ENCODE data around the gene UBXN11. TPM values are rescaled to one million over a fixed set of nuclear protein-coding genes. Genes with fewer than 3 reads are reported as not detected.
A peak's percentile ranks its signal among the peaks of the same experiment; 100 is the strongest.

The UBXN11 gene, protein sequence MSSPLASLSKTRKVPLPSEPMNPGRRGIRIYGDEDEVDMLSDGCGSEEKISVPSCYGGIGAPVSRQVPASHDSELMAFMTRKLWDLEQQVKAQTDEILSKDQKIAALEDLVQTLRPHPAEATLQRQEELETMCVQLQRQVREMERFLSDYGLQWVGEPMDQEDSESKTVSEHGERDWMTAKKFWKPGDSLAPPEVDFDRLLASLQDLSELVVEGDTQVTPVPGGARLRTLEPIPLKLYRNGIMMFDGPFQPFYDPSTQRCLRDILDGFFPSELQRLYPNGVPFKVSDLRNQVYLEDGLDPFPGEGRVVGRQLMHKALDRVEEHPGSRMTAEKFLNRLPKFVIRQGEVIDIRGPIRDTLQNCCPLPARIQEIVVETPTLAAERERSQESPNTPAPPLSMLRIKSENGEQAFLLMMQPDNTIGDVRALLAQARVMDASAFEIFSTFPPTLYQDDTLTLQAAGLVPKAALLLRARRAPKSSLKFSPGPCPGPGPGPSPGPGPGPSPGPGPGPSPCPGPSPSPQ
- total RNA-seq, result 10 to 100 TPM in 6 of 8 experiments, 1 to 10 TPM in 2; 5.0 to 28.2 (median 13.7) TPM

DNA sequence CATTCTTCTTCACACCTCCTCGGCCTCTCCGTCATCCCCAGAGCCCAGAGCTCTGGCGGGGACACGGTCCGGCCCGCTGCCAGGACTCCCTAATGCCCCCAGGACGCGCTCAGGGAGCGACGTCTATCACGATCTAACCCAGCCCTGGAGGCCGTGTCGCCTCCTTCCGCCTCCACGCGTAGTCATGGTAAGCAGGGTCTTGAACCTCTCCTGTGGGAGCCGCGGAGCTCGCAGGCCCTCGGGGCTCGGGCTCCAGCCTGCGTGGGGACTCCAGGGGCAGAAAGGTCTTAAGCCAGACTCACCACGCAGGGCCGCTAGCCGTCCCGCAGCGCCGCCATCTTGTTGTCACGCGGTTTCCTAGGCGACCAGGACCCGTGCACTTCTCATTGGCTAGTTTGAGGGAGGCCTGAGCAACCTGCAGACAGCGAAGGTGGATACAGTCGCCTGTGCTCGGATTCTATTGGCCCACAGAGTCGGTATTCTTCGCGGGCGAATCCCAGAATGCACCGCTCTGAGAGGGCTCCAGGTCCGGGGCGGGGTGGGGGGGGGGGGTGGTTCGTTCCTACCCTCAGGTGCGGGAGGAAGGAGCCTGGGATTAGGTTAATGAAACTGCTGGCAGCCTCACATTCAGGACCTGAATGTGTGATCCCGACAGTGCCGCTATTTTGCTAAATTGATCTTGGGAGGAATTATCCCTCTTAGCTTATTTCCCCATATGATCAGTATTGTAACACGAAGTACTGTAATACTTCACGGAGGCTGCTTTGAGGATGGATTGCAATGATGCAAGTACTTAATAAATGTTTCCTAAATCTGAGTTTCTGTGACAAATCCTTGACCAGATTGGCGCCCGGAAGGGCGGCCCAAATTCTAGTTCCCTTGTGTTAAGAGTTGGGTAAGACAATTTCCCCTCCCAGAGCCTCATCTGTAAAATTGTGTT is at the start of gene UBXN11:
TSS of gene UBXN11 (minus strand) at position 347 of the 940 bp plus-strand sequence. CDS start 3,753 bp downstream, outside the sequence.
- Histone ChIP-seq H3K4me3 (peak within 1 kb of the TSS; percentile 65 to 85 (median 73)), H3K27ac (peak within 1 kb of the TSS in 1 of 2 donors; percentile 13), H3K4me1 (replicated peaks in 1 of 2) (peaks cover 7 to 9% of the 10 kb centered on the region in 2 donors)
- in situ Hi-C loops (cut with MboI; ENCODE audit: low pct_unique_long_range_greater_than_20kb in 2 of 9, low sequenced_read_pairs in 9 of 9, unreplicated experiment in 9 of 9), result no loop called here
- peak; percentile 92 to 100 (median 100) for ATAC-seq (replicated peaks in 6 of 8)
- WGBS, 10 experiments, result 0 to 9% (median 7%) methylated on average over 3 to 28 of the region's 51 CpGs; no CpG with 5 or more reads in 3 of the 10 experiments

GRCh38 chr1:26356106-26356505 is 49.7 kb upstream of the UBXN11 start:
- H3K27ac ChIP-seq, result no peak overlapping the region
- 58 to 100% (median 83%) methylated on average over 1 to 5 of the region's 5 CpGs; no CpG with 5 or more reads in 4 of the 10 experiments for WGBS, 10 experiments
- no peak for ATAC-seq (replicated peaks in 6 of 8)
- peaks cover 23 to 29% of the 10 kb centered on the region in 2 donors for H3K4me1 ChIP-seq (replicated peaks in 1 of 2)
- no peak overlapping the region for H3K4me3 ChIP-seq
- in situ Hi-C loops (cut with MboI; ENCODE audit: low pct_unique_long_range_greater_than_20kb in 2 of 9, low sequenced_read_pairs in 9 of 9, unreplicated experiment in 9 of 9), result no loop called here

DNA sequence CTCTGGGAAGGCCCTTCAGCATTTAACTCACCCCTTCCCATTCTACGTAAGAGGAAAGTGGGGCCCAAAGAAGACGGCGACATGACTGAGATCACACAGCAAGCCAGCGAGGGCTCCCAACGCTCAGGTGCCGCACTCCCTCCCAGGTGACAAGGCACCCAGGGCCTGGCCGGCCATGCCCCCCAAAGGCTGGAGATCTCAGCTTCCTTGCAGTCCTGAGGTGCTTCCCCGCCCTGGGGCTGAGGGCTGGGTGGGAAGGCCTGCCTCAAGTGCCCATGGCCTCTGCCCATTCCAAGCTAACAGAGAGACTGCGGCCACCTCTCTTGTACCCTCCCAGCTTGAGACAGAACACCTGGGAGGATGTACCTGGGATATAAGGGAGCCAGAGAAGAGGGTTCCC is 48.5 kb upstream of the UBXN11 start:
- H3K4me1 ChIP-seq (replicated peaks in 1 of 2), result peaks cover 22 to 31% of the 10 kb centered on the region in 2 donors
- in situ Hi-C loops (cut with MboI; ENCODE audit: low pct_unique_long_range_greater_than_20kb in 2 of 9, low sequenced_read_pairs in 9 of 9, unreplicated experiment in 9 of 9), result no loop called here
- no peak overlapping the region for H3K27ac ChIP-seq
- no peak overlapping the region for H3K4me3 ChIP-seq
- no peak for ATAC-seq (replicated peaks in 6 of 8)
- 82 to 97% (median 90%) methylated on average over 3 to 8 of the region's 9 CpGs; no CpG with 5 or more reads in 6 of the 10 experiments for WGBS, 10 experiments

- peak in 4 of 8 experiments; percentile 5 to 23 (median 11) for ATAC-seq (replicated peaks in 6 of 8)
- H3K27ac ChIP-seq, result no peak within 1 kb of the TSS
- H3K4me1 ChIP-seq (replicated peaks in 1 of 2), result peaks cover 20 to 29% of the 10 kb centered on the region in 2 donors
- 44 to 91% (median 80%) methylated on average over 1 to 7 of the region's 21 CpGs; no CpG with 5 or more reads in 6 of the 10 experiments for WGBS, 10 experiments
- in situ Hi-C loops (cut with MboI; ENCODE audit: low pct_unique_long_range_greater_than_20kb in 2 of 9, low sequenced_read_pairs in 9 of 9, unreplicated experiment in 9 of 9), result no loop called here
- H3K4me3 ChIP-seq, result no peak within 1 kb of the TSS
Observed at GRCh38 chr1:26353976-26354820, 47.8 kb upstream of the UBXN11 start, which contains the start of gene CRYBG2. Gene CRYBG2, minus strand, starts transcription at chr1:26354130. Its CDS starts 7,473 bp downstream, at chr1:26346657.

- in situ Hi-C loops (cut with MboI; ENCODE audit: low pct_unique_long_range_greater_than_20kb in 2 of 9, low sequenced_read_pairs in 9 of 9, unreplicated experiment in 9 of 9), result no loop called here
- no peak overlapping the region for H3K27ac ChIP-seq
- no peak for ATAC-seq (replicated peaks in 6 of 8)
- peaks cover 20 to 29% of the 10 kb centered on the region in 2 donors for H3K4me1 ChIP-seq (replicated peaks in 1 of 2)
- 50 to 93% (median 92%) methylated on average over 2 to 3 of the region's 4 CpGs; no CpG with 5 or more reads in 5 of the 10 experiments for WGBS, 10 experiments
- no peak overlapping the region for H3K4me3 ChIP-seq
Observed at GRCh38 chr1:26353210-26353859, 46.9 kb upstream of the UBXN11 start.

GRCh38 chr1:26352338-26352679 is 45.9 kb upstream of the UBXN11 start:
- ATAC-seq (replicated peaks in 6 of 8), result peak in 4 of 8 experiments; percentile 7 to 10 (median 8)
- in situ Hi-C loops (cut with MboI; ENCODE audit: low pct_unique_long_range_greater_than_20kb in 2 of 9, low sequenced_read_pairs in 9 of 9, unreplicated experiment in 9 of 9), result no loop called here
- H3K4me1 ChIP-seq (replicated peaks in 1 of 2), result peaks cover 20 to 29% of the 10 kb centered on the region in 2 donors
- WGBS, 10 experiments, result 47 to 82% (median 60%) methylated on average over 3 to 5 of the region's 5 CpGs; no CpG with 5 or more reads in 3 of the 10 experiments
- H3K4me3 ChIP-seq, result no peak overlapping the region
- H3K27ac ChIP-seq, result peak overlapping the region in 1 of 2 donors; percentile 4

DNA sequence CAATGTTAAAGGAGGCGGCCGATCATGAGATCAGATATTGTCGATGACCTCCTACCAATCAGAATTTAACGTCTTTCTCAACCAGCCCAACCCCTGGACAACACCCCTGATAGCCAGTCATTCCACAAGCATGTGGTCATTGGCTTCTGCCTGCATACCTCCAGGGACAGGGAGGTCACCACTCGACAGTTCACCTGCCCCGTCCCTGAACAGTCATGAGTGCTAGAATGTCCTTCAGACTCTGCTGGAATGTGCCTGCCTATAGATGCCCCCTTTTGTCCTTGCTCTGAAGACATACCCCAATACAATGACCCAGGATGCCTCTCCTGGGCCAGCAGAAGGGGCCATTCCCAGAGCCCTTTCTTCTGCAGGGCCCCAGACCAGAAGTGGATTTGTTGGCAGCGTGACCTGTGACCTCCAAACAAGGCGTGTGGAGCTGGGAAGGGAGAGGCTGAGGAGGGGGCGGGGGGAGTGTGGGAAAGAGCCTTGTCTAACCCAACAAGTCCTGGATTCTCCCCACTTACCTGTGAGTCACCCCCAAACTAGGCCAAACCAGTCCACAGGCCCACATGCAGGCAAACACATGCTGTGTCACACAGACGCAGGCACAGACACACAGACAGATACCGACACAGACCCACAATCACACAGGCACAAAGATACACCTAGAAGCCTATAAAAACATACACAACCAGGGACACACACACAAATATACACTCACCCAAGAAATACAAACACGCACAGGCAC is 45.3 kb upstream of the UBXN11 start:
- peak in 7 of 8 experiments; percentile 13 to 71 (median 62) for ATAC-seq (replicated peaks in 6 of 8)
- no peak overlapping the region for H3K4me3 ChIP-seq
- H3K27ac ChIP-seq, result peak overlapping the region in 1 of 2 donors; percentile 4
- H3K4me1 ChIP-seq (replicated peaks in 1 of 2), result peaks cover 20 to 29% of the 10 kb centered on the region in 2 donors
- in situ Hi-C loops (cut with MboI; ENCODE audit: low pct_unique_long_range_greater_than_20kb in 2 of 9, low sequenced_read_pairs in 9 of 9, unreplicated experiment in 9 of 9), result no loop called here
- 29 to 87% (median 67%) methylated on average over 1 to 10 of the region's 12 CpGs for WGBS, 10 experiments

GRCh38 chr1:26350701-26351589 is 44.5 kb upstream of the UBXN11 start:
- in situ Hi-C loops (cut with MboI; ENCODE audit: low pct_unique_long_range_greater_than_20kb in 2 of 9, low sequenced_read_pairs in 9 of 9, unreplicated experiment in 9 of 9), result no loop called here
- 0 to 90% (median 73%) methylated on average over 1 to 8 of the region's 9 CpGs; no CpG with 5 or more reads in 5 of the 10 experiments for WGBS, 10 experiments
- Histone ChIP-seq H3K4me3 (no peak overlapping the region), H3K27ac (no peak overlapping the region), H3K4me1 (replicated peaks in 1 of 2) (peaks cover 20 to 29% of the 10 kb centered on the region in 2 donors)
- no peak for ATAC-seq (replicated peaks in 6 of 8)

- Histone ChIP-seq H3K4me3 (no peak overlapping the region), H3K27ac (no peak overlapping the region), H3K4me1 (replicated peaks in 1 of 2) (peaks cover 13 to 23% of the 10 kb centered on the region in 2 donors)
- in situ Hi-C loops (cut with MboI; ENCODE audit: low pct_unique_long_range_greater_than_20kb in 2 of 9, low sequenced_read_pairs in 9 of 9, unreplicated experiment in 9 of 9), result no loop called here
- WGBS, 10 experiments, result 0 to 100% (median 67%) methylated on average over 1 to 2 of the region's 2 CpGs; no CpG with 5 or more reads in 3 of the 10 experiments
- ATAC-seq (replicated peaks in 6 of 8), result no peak
Observed at GRCh38 chr1:26350343-26350700, 43.9 kb upstream of the UBXN11 start.

DNA sequence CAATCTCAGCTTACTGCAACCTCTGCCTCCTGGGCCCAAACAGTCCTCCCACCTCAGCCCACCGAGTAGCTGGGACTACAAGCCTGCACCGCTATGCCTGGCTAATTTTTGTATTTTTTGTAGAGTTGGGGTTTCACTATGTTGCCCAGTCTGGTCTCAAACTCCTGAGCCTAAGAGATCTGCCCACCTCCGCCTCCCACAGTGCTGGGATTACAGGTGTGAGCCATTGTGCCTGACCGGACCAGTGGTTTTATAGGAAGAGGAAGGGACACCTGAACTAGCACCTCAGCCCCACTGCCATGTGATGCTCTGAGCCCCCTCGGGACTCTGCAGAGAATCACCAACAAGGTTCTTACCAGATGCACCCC is 43.4 kb upstream of the UBXN11 start:
- Histone ChIP-seq H3K4me3 (no peak overlapping the region), H3K27ac (no peak overlapping the region), H3K4me1 (replicated peaks in 1 of 2) (peaks cover 12 to 22% of the 10 kb centered on the region in 2 donors)
- 35 to 100% (median 94%) methylated on average over 1 to 5 of the region's 5 CpGs; no CpG with 5 or more reads in 3 of the 10 experiments for WGBS, 10 experiments
- no peak for ATAC-seq (replicated peaks in 6 of 8)
- in situ Hi-C loops (cut with MboI; ENCODE audit: low pct_unique_long_range_greater_than_20kb in 2 of 9, low sequenced_read_pairs in 9 of 9, unreplicated experiment in 9 of 9), result no loop called here
